HG03060 (cell line): ENCODE results near the gene EMP3.

ENCODE experiments used
- ATAC-seq: cut with Tn5 transposase; IDR thresholded peaks from one replicate; pipeline ENCODE4 v1.9.1; 2021; ENCODE audit warnings: low read depth, moderate number of reproducible peaks; ENCODE audit not compliant: unreplicated experiment

Gene EMP3

DNA sequence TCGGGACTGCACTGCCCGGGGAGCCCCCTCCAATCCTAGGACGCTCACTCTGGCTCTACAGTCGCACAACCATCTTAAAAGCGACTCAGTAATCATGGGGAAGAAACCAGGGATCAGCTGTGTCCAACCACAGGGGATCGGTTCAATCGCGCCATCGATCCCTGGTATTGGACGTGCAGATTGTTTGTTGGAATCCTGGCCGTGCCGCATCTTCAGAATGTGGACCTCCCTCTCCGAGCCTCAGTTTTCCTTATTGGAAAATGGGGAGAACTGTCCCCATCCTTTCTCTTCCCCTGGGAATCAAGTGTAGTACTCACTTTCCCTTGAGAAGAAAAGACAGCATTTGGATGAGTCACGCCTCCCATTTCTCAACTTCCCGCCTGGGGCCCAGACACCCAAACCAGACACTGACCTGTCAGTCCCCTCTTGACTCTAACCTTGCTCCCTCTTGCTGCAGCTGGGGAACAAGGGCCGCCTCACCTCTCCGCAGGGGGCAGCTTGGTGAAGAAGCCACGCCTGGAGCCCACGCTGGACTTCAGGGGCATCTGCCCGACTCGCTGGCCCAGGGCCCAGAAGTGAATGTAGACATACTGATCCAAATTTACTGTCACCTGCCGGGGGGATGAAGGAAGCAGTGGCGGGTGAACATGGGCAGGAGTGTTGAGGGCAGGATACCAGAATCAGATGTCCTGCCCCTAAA, 17.6 kb downstream of the EMP3 start:
- no peak for ATAC-seq

DNA sequence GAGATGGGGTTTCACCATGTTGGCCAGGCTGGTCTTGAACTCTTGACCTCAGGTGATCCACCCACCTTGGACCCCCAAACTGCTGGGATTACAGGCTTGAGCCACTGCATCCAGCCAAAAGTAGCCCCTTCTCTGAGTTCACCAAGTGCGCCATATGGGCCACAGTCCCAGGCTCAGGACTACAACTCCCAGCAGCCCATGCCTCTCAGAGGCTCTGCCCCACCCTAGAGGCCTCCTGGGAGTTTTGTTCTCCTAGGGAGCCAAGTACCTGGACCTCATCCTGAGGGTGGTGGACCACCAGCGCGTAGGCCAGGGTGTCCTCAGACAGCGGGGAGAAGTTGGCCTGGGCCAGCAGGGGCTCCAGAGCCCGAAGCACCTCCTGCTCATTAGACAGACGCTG, 19.5 kb downstream of the EMP3 start:
- ATAC-seq = no peak

DNA sequence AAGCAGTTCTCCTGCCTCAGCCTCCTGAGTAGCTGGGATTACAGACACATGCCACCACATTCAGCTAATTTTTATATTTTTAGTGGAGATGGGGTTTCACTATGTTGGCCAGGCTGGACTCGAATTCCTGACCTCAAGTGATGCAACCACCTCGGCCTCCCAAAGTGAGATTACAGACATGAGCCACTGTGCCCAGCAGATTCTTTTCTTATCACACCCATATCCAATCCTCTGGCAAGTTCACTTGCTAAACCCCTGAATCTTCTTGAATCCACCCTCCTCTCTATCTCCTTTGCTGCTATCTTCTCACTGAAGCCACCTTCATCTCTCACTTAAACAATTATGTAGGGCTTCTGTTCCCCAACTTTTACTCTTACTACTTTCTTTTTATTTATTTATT, 20.8 kb downstream of the EMP3 start:
- ATAC-seq = no peak

DNA sequence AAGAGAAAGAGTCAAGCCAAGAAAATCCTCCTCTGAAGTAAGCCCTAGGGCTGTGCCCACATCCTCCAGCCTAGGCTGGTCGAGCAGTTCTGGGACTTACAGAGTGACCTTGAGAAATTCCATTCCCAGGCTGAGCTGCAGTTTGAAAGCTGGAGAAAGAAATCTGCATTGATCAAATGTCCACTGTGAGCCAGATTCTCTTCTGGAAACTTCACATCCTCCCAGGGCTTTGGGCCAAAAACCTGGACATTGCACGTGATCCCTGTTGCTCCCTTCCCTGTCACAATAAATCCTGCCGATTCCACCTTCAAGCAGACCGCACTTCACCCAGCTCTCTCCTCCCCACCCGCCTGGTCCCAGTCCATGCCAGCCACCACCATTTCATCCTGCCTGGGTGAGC, 22.7 kb downstream of the EMP3 start:
- no peak for ATAC-seq

- no peak for ATAC-seq
Observed at GRCh38 chr19:48348737-48349136, 23.4 kb downstream of the EMP3 start.

- ATAC-seq = no peak
Observed at GRCh38 chr19:48350856-48351255, 25.5 kb downstream of the EMP3 start.

GRCh38 chr19:48351341-48351752, 26.0 kb downstream of the EMP3 start:
- no peak for ATAC-seq

- ATAC-seq = no peak
Observed at GRCh38 chr19:48353677-48354076, 28.3 kb downstream of the EMP3 start.

- ATAC-seq = no peak
Observed at GRCh38 chr19:48354332-48354992, 29.1 kb downstream of the EMP3 start.

GRCh38 chr19:48355365-48355954, 30.1 kb downstream of the EMP3 start:
- no peak for ATAC-seq

DNA sequence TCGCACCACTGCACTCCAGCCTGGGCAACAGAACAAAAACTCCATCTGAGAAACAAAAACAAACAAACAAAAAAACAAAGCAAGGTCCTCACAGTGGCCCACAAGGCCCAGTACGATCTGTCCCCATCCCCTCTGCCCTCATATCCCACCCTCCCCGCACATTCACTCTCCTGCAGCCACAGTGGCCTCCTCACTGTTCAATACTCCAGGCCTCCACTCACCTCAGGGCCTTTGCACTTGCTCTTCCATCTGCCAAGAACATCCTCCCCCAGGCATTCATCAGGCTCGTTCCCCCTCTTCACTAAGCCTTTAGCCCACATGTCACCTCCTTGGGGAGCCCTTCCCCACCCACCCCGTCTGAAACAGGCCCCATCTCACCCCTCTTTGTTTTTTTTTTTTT, 33.8 kb downstream of the EMP3 start:
- ATAC-seq = no peak

DNA sequence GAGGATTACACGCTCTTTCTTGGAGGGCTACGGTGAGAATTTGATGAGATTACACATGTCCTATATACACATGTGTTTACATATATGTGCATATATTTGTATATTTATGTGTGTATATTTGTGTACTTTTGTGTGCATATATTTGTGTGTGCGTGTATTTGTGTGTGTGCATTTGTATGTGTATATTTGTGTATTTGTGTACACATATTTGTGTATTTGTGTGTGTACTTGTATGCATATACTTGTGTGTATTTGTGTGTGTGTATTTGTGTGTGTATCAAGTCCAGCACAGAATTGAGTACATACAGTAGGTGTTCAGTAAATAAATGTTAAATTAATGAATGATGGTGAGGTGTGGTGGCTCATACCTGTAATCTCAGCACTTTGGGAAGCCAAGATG, 36.6 kb downstream of the EMP3 start:
- ATAC-seq = no peak

GRCh38 chr19:48362716-48363499, 37.6 kb downstream of the EMP3 start:
- ATAC-seq = no peak

DNA sequence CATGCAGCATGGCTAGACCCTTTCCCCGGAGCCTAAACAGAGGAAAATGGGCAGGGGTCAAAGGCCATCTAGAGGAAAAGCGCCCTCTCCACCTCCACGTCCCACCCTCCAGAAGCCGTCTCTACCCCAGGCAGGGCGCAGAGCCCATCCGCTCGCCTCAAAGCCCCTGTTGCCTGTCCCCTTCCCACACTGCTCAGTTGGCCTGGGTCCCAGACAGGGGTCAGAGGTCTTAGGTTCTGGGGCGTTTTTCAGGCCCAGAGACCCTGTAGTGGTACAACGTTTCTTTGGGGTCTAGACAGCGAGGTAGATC, 38.1 kb downstream of the EMP3 start:
- ATAC-seq = no peak

GRCh38 chr19:48363810-48364597, 38.7 kb downstream of the EMP3 start, which contains the start of the genes SYNGR4 and TMEM143:
Gene SYNGR4, plus strand, starts transcription at chr19:48364367. Its CDS starts 1,476 bp downstream, at chr19:48365843.
Gene TMEM143, minus strand, starts transcription at chr19:48363940. Its CDS starts 20 bp downstream, at chr19:48363920.
- ATAC-seq = peak; percentile 73

DNA sequence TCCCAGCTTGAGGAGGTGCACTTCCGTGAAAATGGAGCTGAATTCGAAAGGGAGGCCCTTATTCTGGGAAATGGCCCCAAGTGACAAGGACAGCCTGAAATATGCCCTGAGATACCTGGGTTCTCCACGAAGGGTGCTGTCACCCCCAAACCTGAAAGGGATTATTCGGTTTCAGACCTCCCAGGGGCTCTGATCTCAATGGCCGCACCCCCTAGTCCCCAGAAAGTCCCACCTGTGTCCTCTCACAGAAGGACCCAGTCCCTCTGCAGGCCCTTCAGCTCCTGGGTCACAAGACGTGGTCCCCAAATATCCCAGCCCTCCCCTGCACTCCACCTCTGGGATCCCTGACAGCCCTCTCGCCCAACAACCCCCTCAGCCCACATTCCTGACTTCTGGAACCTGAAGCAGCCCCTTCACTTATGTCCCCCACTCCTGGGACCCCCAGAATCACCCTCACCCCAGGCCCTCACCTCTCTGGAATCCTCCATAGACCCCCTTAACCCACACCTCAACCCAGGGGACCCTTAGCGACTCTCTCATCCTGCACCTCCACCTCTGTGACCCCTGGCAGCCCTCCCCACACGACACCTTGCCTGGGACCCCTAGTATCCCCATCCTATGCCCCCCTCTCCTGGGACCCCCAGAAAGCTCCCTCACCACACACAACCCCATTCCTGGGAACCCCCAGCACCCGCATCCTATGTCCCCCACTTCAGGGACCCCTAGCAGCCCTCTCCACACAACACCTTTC, 39.4 kb downstream of the EMP3 start:
- ATAC-seq = no peak

DNA sequence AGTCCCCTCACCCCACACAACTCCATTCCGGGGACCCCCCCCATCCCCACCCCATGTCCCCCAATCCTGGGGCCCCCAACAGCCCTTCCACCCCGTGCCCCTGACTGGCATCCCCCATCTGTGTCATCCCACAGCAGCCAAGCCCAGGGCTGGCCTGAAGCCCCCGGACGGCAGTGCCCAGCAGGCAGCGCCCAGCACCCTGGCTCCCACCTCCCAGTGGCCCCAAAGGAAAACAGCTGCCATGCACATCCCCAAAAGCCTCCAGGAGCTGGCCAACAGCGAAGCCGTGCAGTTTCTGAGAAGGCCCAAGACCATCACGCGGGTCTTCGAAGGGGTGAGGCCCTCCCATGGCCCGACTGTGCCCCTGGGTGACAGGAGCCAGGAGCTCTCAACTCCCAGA, 40.2 kb downstream of the EMP3 start:
- ATAC-seq = no peak

- no peak for ATAC-seq
Observed at GRCh38 chr19:48367855-48368254, 42.5 kb downstream of the EMP3 start.

- no peak for ATAC-seq
Observed at GRCh38 chr19:48368936-48369335, 43.6 kb downstream of the EMP3 start.

DNA sequence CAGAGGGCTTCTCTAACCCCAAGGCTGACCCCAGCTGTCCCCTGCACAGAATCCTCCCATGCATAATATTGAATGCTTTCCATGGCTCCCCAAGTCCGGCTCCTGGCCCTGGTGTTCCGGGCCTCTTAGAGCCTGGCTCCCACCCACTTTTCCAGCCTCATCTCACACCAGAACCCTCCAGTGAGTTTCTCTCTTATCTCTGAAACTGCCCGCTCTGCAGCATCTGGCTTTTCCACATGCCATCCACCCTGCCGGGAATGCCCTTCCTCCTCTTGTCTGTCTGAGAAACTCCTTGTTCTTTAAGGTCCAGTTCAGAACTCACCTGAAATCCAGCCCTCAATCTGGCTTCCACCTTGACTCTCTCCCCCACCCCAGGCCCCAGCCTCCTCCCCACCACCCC, 45.6 kb downstream of the EMP3 start:
- ATAC-seq = no peak
